Measurements from ENCODE around the gene BTBD6. TPM values are rescaled to one million over a fixed set of nuclear protein-coding genes. Genes with fewer than 3 reads are reported as not detected.

Gene BTBD6
- total and polyA plus RNA-seq, 2 donors (not counting 3 experiments of a cell fraction or from before 2014, with no cell fraction given) = 63.1 to 65.0 TPM

- Histone ChIP-seq H3K9me1 (replicated peaks; ENCODE audit: control insufficient read depth, extremely low read depth, insufficient read depth, low read length) (no peaks in the 10 kb centered on the region), H3K27ac (ENCODE audit: insufficient read depth, low read depth, low read length) (no peak overlapping the region), H4K20me1 (replicated peaks; ENCODE audit: control insufficient read depth, extremely low read depth, insufficient read depth, low read length) (no peaks in the 10 kb centered on the region), H3K79me2 (ENCODE audit: control insufficient read depth, insufficient read depth, low read length) (peaks cover 2% of the 10 kb centered on the region), H3K9ac (replicated peaks; ENCODE audit: extremely low read depth, insufficient read depth, low read length) (no peak overlapping the region), H3K9me3 (replicated peaks; ENCODE audit: control insufficient read depth, insufficient read depth, low read length) (no peaks in the 10 kb centered on the region), H3K4me2 (ENCODE audit: insufficient read depth, low read length) (no peak overlapping the region), H3K4me3 (replicated peaks in 1 of 3; ENCODE audit: insufficient read depth in 1 of 3, low read depth in 1 of 3, low read length in 3 of 3) (no peak overlapping the region), H3K4me1 (ENCODE audit: control insufficient read depth, extremely low read depth, insufficient read depth, low read length) (no peaks in the 10 kb centered on the region), H3K27me3 (ENCODE audit: control insufficient read depth in 2 of 2, insufficient read depth in 2 of 2, low read length in 2 of 2) (no peaks in the 10 kb centered on the region), H2AFZ (ENCODE audit: low read depth, low read length) (no peak overlapping the region), H3K36me3 (ENCODE audit: control insufficient read depth in 2 of 2, extremely low read depth in 1 of 2, insufficient read depth in 2 of 2, low read length in 2 of 2) (peaks cover 0 to 6% of the 10 kb centered on the region in 2 experiments)
- FAIRE-seq (no peak), DNase-seq (ENCODE audit: low read depth, low spot score) (no peak)
- no TSS peak for BruUV-seq (replicated peaks)
- CTCF ChIA-PET = no interaction called here
- intact Hi-C loops (cut with micrococcal nuclease) = no loop called here
- POLR2A ChIA-PET = no interaction called here
- TF ChIP-seq POLR2AphosphoS5 (IDR thresholded peaks at IDR 0.05; ENCODE audit: insufficient read depth, low read depth, low read length) (no peak), POLR2A (IDR thresholded peaks at IDR 0.05; ENCODE audit: low read depth, low read length) (no peak), EZH2 (IDR thresholded peaks at IDR 0.05; ENCODE audit: borderline replicate concordance, low read depth, low read length, severe bottlenecking) (no peak), FOS (IDR thresholded peaks at IDR 0.05; ENCODE audit: borderline replicate concordance, insufficient read depth, low read length) (no peak), MAX (IDR thresholded peaks at IDR 0.05; ENCODE audit: insufficient read depth, insufficient read length) (no peak), MYC (IDR thresholded peaks at IDR 0.05; ENCODE audit: low read depth, low read length) (no peak), GATA2 (IDR thresholded peaks at IDR 0.05; ENCODE audit: insufficient read depth, insufficient read length, low read depth, low read length) (no peak), JUN (IDR thresholded peaks at IDR 0.05; ENCODE audit: borderline replicate concordance, insufficient read depth, insufficient read length, low read depth) (no peak), CTCF (IDR thresholded peaks at IDR 0.05; ENCODE audit: extremely low read depth in 1 of 2, insufficient read depth in 1 of 2, low read depth in 1 of 2, low read length in 2 of 2) (no peak)
- dilution Hi-C loops (cut with MboI; ENCODE audit: extremely low pct_ligation_motif_present, low sequenced_read_pairs) = no loop called here
These were observed 19.2 kb upstream of the BTBD6 start for GRCh38 chr14:105229099-105229655.
